H1 (cell line): ENCODE measurements around the gene LRBA. TPM values are rescaled to one million over a fixed set of nuclear protein-coding genes. Genes with fewer than 3 reads are reported as not detected.

Experiments
- CTCF ChIA-PET: fragments of 300-600 bp; sonication (Branson Sonifier 250); formaldehyde crosslinking; loops from one replicate; lab custom pipeline; 2021; ENCODE audit not compliant: partially characterized antibody; lab: Charles Lee
- POLR2A ChIA-PET: fragments of 300-600 bp; sonication (Branson Sonifier 250); formaldehyde crosslinking; loops from one replicate; lab custom pipeline; 2021; ENCODE audit warnings: inconsistent platforms; ENCODE audit not compliant: partially characterized antibody; lab: Charles Lee
- DNase-seq, 2 experiments: peaks; one replicate each; pipeline versions ENCODE4 v3.0.0 to v3.0.0-alpha.2; 2010 to 2022; ENCODE audit warnings: low spot score in 2 of 2, low read depth in 1 of 2, mixed read lengths in 1 of 2
- FAIRE-seq: peaks from 2 replicates; lab custom pipeline; 2011; peaks lifted over from hg19 to GRCh38; lab: Jason Lieb, UNC
- H2AFZ ChIP-seq: 2 replicates; pipeline ENCODE4 v1.8.1; 2012; ENCODE audit warnings: low read length, inconsistent platforms
- H2AK5ac ChIP-seq: 2 replicates; pipeline ENCODE4 v1.6.1; 2013; ENCODE audit warnings: low read depth, low read length
- H2BK120ac ChIP-seq: replicated peaks from 2 replicates; pipeline ENCODE3; 2013; ENCODE audit warnings: low read depth, low read length, inconsistent platforms
- H2BK12ac ChIP-seq: 2 replicates; pipeline ENCODE4 v1.6.1; 2013; ENCODE audit warnings: low read depth, low read length
- H2BK15ac ChIP-seq: 2 replicates; pipeline ENCODE4 v1.6.1; 2013; ENCODE audit warnings: low read length
- H2BK20ac ChIP-seq: 2 replicates; pipeline ENCODE4 v1.6.1; 2013; ENCODE audit warnings: low read length
- H2BK5ac ChIP-seq: 2 replicates; pipeline ENCODE4 v1.6.1; 2013; ENCODE audit warnings: low read depth, low read length
- H3K14ac ChIP-seq: 2 replicates; pipeline ENCODE4 v1.6.1; 2013; ENCODE audit warnings: inconsistent platforms; ENCODE audit not compliant: insufficient read length
- H3K18ac ChIP-seq: 2 replicates; pipeline ENCODE4 v1.6.1; 2013; ENCODE audit warnings: low read length; ENCODE audit errors: extremely low read depth
- H3K23ac ChIP-seq: 2 replicates; pipeline ENCODE4 v1.6.1; 2013; ENCODE audit warnings: inconsistent platforms; ENCODE audit not compliant: insufficient read length
- H3K23me2 ChIP-seq: 2 replicates; pipeline ENCODE4 v1.6.1; 2013; ENCODE audit warnings: low read depth, low read length
- H3K27ac ChIP-seq: 2 replicates; pipeline ENCODE4 v1.6.1; 2011; ENCODE audit warnings: low read depth, low read length, inconsistent platforms
- H3K27me3 ChIP-seq, 4 experiments: replicated peaks in 1 of 4; 1 replicate in 1 of 4; 2 replicates in 3 of 4; pipeline versions ENCODE4 v1.6.1 to v1.8.1; 2011 to 2013; ENCODE audit warnings: low read length in 3 of 4, mild to moderate bottlenecking in 3 of 4, inconsistent platforms in 2 of 4, mixed read lengths in 2 of 4, moderate library complexity in 1 of 4; ENCODE audit not compliant: control insufficient read depth in 3 of 4, insufficient read depth in 3 of 4; ENCODE audit errors: extremely low read depth in 1 of 4
- H3K36me3 ChIP-seq, 4 experiments: 2 replicates each; pipeline versions ENCODE4 v1.6.1 to v1.8.1; 2011 to 2013; ENCODE audit warnings: mild to moderate bottlenecking in 4 of 4, low read length in 3 of 4, moderate library complexity in 2 of 4, control low read depth in 1 of 4, inconsistent platforms in 1 of 4; ENCODE audit not compliant: insufficient read depth in 4 of 4, control insufficient read depth in 2 of 4
- H3K4ac ChIP-seq: replicated peaks from 2 replicates; pipeline ENCODE3; 2013; ENCODE audit warnings: low read length, low read depth, mixed read lengths, inconsistent platforms; ENCODE audit not compliant: insufficient read length
- H3K4me1 ChIP-seq, 4 experiments: replicated peaks in 1 of 4; 1 replicate in 1 of 4; 2 replicates in 3 of 4; pipeline versions ENCODE4 v1.6.1 to v1.8.1; 2011 to 2013; ENCODE audit warnings: low read length in 3 of 4, inconsistent platforms in 2 of 4, mixed read lengths in 1 of 4; ENCODE audit not compliant: insufficient read depth in 4 of 4, control insufficient read depth in 3 of 4
- H3K4me2 ChIP-seq, 2 experiments: 2 replicates each; pipeline versions ENCODE4 v1.6.1 to v1.8.1; 2011 to 2013; ENCODE audit warnings: low read depth in 2 of 2, low read length in 2 of 2, control low read depth in 1 of 2, inconsistent platforms in 1 of 2, mild to moderate bottlenecking in 1 of 2; ENCODE audit not compliant: insufficient read depth in 1 of 2
- H3K4me3 ChIP-seq, 4 experiments: fragments of 200-600, 300-600 bp in 1 of 4; sonication (generic), shearing (Covaris generic), sonication (Bioruptor Twin) in 1 of 4; 2 replicates each; pipeline versions ENCODE4 v1.5.1 to v1.8.1; 2011 to 2016; ENCODE audit warnings: low read length in 4 of 4, low read depth in 3 of 4, control low read depth in 2 of 4, inconsistent platforms in 2 of 4, mild to moderate bottlenecking in 2 of 4, mixed read lengths in 1 of 4, moderate library complexity in 1 of 4; ENCODE audit not compliant: insufficient read depth in 2 of 4; ENCODE audit errors: extremely low read depth in 1 of 4
- H3K56ac ChIP-seq: replicated peaks from 2 replicates; pipeline ENCODE3; 2013; ENCODE audit warnings: low read depth, mild to moderate bottlenecking, mixed read lengths, low read length, inconsistent platforms; ENCODE audit not compliant: insufficient read length
- H3K79me1 ChIP-seq: 2 replicates; pipeline ENCODE4 v1.6.1; 2013; ENCODE audit warnings: low read depth, low read length, control low read depth
- H3K79me2 ChIP-seq, 2 experiments: 2 replicates each; pipeline versions ENCODE4 v1.6.1 to v1.8.1; 2012 to 2013; ENCODE audit warnings: low read length in 2 of 2, mild to moderate bottlenecking in 2 of 2, inconsistent platforms in 1 of 2; ENCODE audit not compliant: insufficient read depth in 2 of 2, control insufficient read depth in 1 of 2
- H3K9ac ChIP-seq, 4 experiments: replicated peaks in 1 of 4; 1 replicate in 1 of 4; 2 replicates in 3 of 4; pipeline versions ENCODE4 v1.6.1 to v1.8.1; 2011 to 2013; ENCODE audit warnings: low read depth in 3 of 4, low read length in 3 of 4, control low read depth in 2 of 4, mild to moderate bottlenecking in 2 of 4, moderate library complexity in 2 of 4, inconsistent platforms in 1 of 4; ENCODE audit errors: extremely low read depth in 1 of 4
- H3K9me3 ChIP-seq, 2 experiments: 2 replicates each; pipeline versions ENCODE4 v1.6.1 to v1.8.1; 2012 to 2013; ENCODE audit warnings: mild to moderate bottlenecking in 2 of 2, moderate library complexity in 2 of 2, control low read depth in 1 of 2, inconsistent platforms in 1 of 2, low read depth in 1 of 2, low read length in 1 of 2, mixed read lengths in 1 of 2; ENCODE audit not compliant: insufficient read depth in 2 of 2
- H4K20me1 ChIP-seq, 2 experiments: replicated peaks in 1 of 2; 2 replicates each; pipeline versions ENCODE3 to v1.8.1; 2011 to 2013; ENCODE audit warnings: inconsistent platforms in 2 of 2, low read length in 2 of 2, mild to moderate bottlenecking in 1 of 2; ENCODE audit not compliant: insufficient read depth in 2 of 2, control insufficient read depth in 1 of 2
- H4K5ac ChIP-seq: 2 replicates; pipeline ENCODE4 v1.6.1; 2013; ENCODE audit warnings: low read length, low read depth, mixed read lengths, inconsistent platforms; ENCODE audit not compliant: insufficient read length
- H4K8ac ChIP-seq: 2 replicates; pipeline ENCODE4 v1.8.0; 2013; ENCODE audit warnings: mild to moderate bottlenecking, moderate library complexity, low read length, inconsistent platforms; ENCODE audit not compliant: insufficient read depth; ENCODE audit errors: extremely low read depth
- H4K91ac ChIP-seq: replicated peaks from 2 replicates; pipeline ENCODE3; 2013; ENCODE audit warnings: low read length, mixed read lengths, inconsistent platforms; ENCODE audit not compliant: insufficient read length
- ATF3 ChIP-seq: IDR thresholded peaks from 2 replicates; pipeline ENCODE4 v1.6.1; 2011; ENCODE audit warnings: low read depth, mild to moderate bottlenecking, low read length; ENCODE audit not compliant: insufficient read depth
- WGBS, 2 experiments: shearing (Covaris generic) in 1 of 2; methylation state at CpG; one replicate each; pipeline versions ENCODE4 v1.1.6 to v1.1.7; 2013 to 2015; ENCODE audit warnings: low lambda C conversion rate in 2 of 2, mixed read lengths in 2 of 2, inconsistent platforms in 1 of 2, low coverage in 1 of 2, missing lambda C conversion rate in 1 of 2; ENCODE audit not compliant: insufficient replicate concordance in 2 of 2, insufficient coverage in 1 of 2, insufficient read length in 1 of 2; ENCODE audit errors: extremely low coverage in 1 of 2, missing lambda C conversion rate in 1 of 2; 5-methylcytosine and 5-hydroxymethylcytosine counted together
- polyA plus RNA-seq, 7 experiments: library from polyadenylated mRNA; depleted of rRNA in 3 of 7; stranded (reverse) in 5 of 7; unstranded in 2 of 7; fragments of >200 nt in 5 of 7; fragments of 200-250 nt in 2 of 7; gene quantifications; 1 replicate in 5 of 7; 2 replicates in 1 of 7; 4 replicates in 1 of 7; pipeline versions ENCODE4 v1.2.1 to v1.2.3, GENCODE V29; 2011 to 2013; ENCODE audit warnings: missing spikeins in 2 of 7, mixed read lengths in 2 of 7
- total RNA-seq: library from RNA; stranded (reverse); fragmentation: NEBNext Ultra II Directional; extraction: Animal tissue kit (Norgen Biotek cat#: 25700); gene quantifications from 2 replicates; pipeline ENCODE4 v1.2.1, GENCODE V29; 2021

LRBA gene
- total and polyA plus RNA-seq, 2 of the 8 experiments (the other 6 are each of a cell fraction or from before 2014, with no cell fraction given) = 54.6 to 83.2 TPM

- no peak overlapping the region for H3K56ac ChIP-seq
- no peak overlapping the region for H3K14ac ChIP-seq
- H3K23ac ChIP-seq = no peak overlapping the region
- H3K4ac ChIP-seq = no peak overlapping the region
- H4K5ac ChIP-seq = no peak overlapping the region
- DNase-seq = no peak
- FAIRE-seq = no peak
- no peaks in the 10 kb centered on the region for H3K36me3 ChIP-seq
- no peak overlapping the region for H2BK15ac ChIP-seq
- no peak overlapping the region for H4K91ac ChIP-seq
- H2AK5ac ChIP-seq = no peak overlapping the region
- no peak overlapping the region for H3K27ac ChIP-seq
- H2BK5ac ChIP-seq = no peak overlapping the region
- H4K20me1 ChIP-seq = no peaks in the 10 kb centered on the region
- TF ChIP-seq ATF3 = no peak
- ChIA-PET CTCF (interaction anchor here (0.9 kb wide), 1 partner anchor 58 kb away, joined by 3 read pairs; no protein-coding TSS in a partner anchor), POLR2A (no interaction called here)
- H2BK120ac ChIP-seq = no peak overlapping the region
- H3K79me1 ChIP-seq = no peaks in the 10 kb centered on the region
- no peaks in the 10 kb centered on the region for H3K23me2 ChIP-seq
- no peak overlapping the region for H4K8ac ChIP-seq
- H2BK12ac ChIP-seq = no peak overlapping the region
- H3K18ac ChIP-seq = no peak overlapping the region
- H2BK20ac ChIP-seq = no peak overlapping the region
- no peak overlapping the region for H3K9ac ChIP-seq
- no peak overlapping the region for H2AFZ ChIP-seq
- H3K4me1 ChIP-seq = peaks cover 0 to under 1% (median 0%) of the 10 kb centered on the region in 4 experiments; a peak in 1 of 7 replicates
- H3K4me3 ChIP-seq = no peak overlapping the region
- no peaks in the 10 kb centered on the region for H3K27me3 ChIP-seq
- no peak overlapping the region for H3K4me2 ChIP-seq
- WGBS, 2 experiments = 95% methylated on average over 2 of the region's 2 CpGs; no CpG with 5 or more reads in 1 of the 2 experiments
- no peaks in the 10 kb centered on the region for H3K9me3 ChIP-seq
- H3K79me2 ChIP-seq = no peaks in the 10 kb centered on the region
Measured at GRCh38 chr4:150342945-150343344, 672.1 kb downstream of the LRBA start.
